ENCODE results near the gene ADRA2C. TPM values are rescaled to one million over a fixed set of nuclear protein-coding genes. Genes with fewer than 3 reads are reported as not detected.

The ADRA2C gene
- total RNA-seq, 2 experiments from 2014 or later, result not detected

DNA sequence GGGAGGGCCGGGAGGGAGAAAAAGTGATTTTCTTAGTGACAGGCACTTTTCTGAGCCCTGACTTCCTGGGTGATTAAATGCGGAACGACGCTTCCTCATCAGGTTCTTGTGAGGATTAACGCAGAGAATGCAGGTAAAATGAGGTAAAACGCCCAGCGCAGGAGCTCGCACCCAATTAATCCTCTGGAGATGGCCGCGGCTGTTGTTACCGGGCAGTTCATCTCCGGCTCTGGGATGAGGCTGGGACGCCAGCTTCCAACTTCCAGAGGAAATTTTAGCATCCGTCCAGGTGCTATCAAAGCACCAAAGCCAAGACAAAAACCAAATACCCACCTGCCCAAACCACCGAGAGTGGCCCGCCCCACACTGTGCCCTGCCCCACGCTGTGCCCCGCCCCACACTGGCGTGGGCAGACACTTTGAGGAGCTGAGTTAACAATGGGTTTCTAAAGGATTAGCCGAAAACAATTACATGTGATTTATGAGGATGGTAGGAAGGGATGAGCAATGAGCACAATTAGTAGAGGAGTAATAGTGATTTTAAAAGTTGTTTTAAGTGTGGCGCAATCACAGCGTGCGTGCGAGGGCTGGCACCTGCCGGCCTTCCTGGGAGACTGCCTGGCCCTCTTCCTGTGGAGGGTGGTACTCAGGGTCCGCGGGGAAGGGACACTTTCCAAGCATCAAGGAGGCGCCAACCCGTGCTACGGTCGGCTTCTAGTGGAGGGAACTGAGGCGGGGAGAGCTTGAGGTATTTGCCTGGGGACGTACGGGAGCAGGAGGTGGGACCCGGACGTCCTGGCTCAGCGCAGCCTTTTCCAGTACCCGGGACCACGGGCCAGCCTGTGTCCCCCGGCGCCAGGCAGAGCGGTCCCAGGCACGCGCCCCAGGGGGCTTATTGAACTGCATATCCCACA is 41.6 kb upstream of the ADRA2C start:
- ChIA-PET POLR2A (no interaction called here), CTCF (interaction anchor here (0.6 to 0.7 kb wide), 2 partner anchors 84 to 688 kb away, joined by 3 read pairs; no protein-coding TSS in a partner anchor)
- no peak overlapping the region for H3K27ac Mint-ChIP-seq
- no peak overlapping the region for H3K4me3 Mint-ChIP-seq
- ATAC-seq (no peak), DNase-seq (no peak)
- H3K4me1 Mint-ChIP-seq, result no peaks in the 10 kb centered on the region
- H3K36me3 Mint-ChIP-seq (ENCODE audit: low read depth), result no peaks in the 10 kb centered on the region
- no peaks in the 10 kb centered on the region for H3K9me3 Mint-ChIP-seq (ENCODE audit: low read depth)
- intact Hi-C loops (cut with DNase I, micrococcal nuclease), result no loop called here
- H3K27me3 Mint-ChIP-seq, result peaks cover 18% of the 10 kb centered on the region

DNA sequence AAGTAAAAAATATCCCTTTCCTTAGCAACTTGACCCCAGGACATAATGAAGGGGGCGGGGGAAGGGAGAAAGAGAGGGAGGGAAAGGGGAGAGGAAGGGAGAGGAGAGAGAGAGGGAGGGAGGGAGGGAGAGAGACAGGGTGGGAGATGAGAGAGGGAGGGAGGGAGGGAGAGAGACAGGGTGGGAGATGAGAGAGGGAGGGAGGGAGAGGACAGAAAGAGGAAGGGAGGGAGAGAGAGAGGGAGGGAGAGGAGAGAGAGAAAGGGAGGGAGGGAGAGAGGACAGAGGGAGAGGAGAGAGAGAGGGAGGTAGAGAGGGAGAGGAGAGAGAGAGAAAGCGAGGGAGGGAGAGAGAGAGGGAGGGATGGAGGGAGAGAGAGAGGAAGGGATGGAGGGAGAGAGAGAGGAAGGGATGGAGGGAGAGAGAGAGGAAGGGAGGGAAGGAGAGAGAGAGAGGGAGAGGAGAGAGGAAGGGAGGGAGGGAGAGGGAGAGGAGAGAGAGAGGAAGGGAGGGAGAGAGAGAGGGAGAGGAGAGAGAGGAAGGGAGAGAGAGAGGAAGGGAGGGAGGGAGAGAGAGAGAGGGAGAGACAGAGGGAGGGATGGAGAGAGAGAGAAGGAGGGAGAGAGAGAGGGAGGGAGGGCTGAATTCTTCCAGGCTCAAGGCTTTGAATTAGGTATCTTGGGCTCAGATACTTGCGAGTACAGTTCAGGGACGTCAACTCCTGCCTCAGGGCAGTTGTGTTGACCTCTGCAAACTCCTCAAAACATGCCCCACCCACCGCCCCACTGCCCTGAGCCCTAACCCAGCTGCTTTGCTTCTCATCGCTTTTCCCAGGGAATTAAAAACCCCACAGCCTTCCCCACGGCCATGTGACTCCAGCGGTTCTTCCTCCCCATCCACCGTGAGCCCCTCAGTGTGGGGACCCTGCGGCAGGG is 40.0 kb upstream of the ADRA2C start:
- Mint-ChIP-seq H3K4me1 (no peaks in the 10 kb centered on the region), H3K4me3 (no peak overlapping the region), H3K27ac (no peak overlapping the region), H3K9me3 (ENCODE audit: low read depth) (no peaks in the 10 kb centered on the region), H3K36me3 (ENCODE audit: low read depth) (no peaks in the 10 kb centered on the region), H3K27me3 (peaks cover 12% of the 10 kb centered on the region)
- ATAC-seq, result no peak
- POLR2A ChIA-PET, result no interaction called here
- CTCF ChIA-PET, result no interaction called here
- DNase-seq, result no peak
- intact Hi-C loops (cut with DNase I, micrococcal nuclease), result no loop called here

GRCh38 chr4:3727847-3728469 is 38.2 kb upstream of the ADRA2C start:
- Mint-ChIP-seq H3K27me3 (peaks cover 12% of the 10 kb centered on the region), H3K4me1 (no peaks in the 10 kb centered on the region), H3K4me3 (no peak overlapping the region), H3K9me3 (ENCODE audit: low read depth) (no peaks in the 10 kb centered on the region), H3K27ac (no peak overlapping the region), H3K36me3 (ENCODE audit: low read depth) (no peaks in the 10 kb centered on the region)
- CTCF ChIA-PET, result no interaction called here
- ATAC-seq, result no peak
- POLR2A ChIA-PET, result no interaction called here
- intact Hi-C loops (cut with DNase I, micrococcal nuclease), result no loop called here
- no peak for DNase-seq

GRCh38 chr4:3729188-3729881 is 36.9 kb upstream of the ADRA2C start:
- peaks cover 8% of the 10 kb centered on the region for H3K27me3 Mint-ChIP-seq
- CTCF ChIA-PET, result interaction anchor here (0.6 kb wide), 1 partner anchor 98 kb away, joined by 3 read pairs; no protein-coding TSS in a partner anchor
- no peaks in the 10 kb centered on the region for H3K9me3 Mint-ChIP-seq (ENCODE audit: low read depth)
- H3K4me3 Mint-ChIP-seq, result no peak overlapping the region
- no peaks in the 10 kb centered on the region for H3K36me3 Mint-ChIP-seq (ENCODE audit: low read depth)
- no peaks in the 10 kb centered on the region for H3K4me1 Mint-ChIP-seq
- ATAC-seq (no peak), DNase-seq (no peak)
- intact Hi-C loops (cut with DNase I, micrococcal nuclease), result no loop called here
- POLR2A ChIA-PET, result no interaction called here
- no peak overlapping the region for H3K27ac Mint-ChIP-seq

- intact Hi-C loops (cut with DNase I, micrococcal nuclease), result no loop called here
Measured at GRCh38 chr4:3729882-3730226, 36.3 kb upstream of the ADRA2C start.

DNA sequence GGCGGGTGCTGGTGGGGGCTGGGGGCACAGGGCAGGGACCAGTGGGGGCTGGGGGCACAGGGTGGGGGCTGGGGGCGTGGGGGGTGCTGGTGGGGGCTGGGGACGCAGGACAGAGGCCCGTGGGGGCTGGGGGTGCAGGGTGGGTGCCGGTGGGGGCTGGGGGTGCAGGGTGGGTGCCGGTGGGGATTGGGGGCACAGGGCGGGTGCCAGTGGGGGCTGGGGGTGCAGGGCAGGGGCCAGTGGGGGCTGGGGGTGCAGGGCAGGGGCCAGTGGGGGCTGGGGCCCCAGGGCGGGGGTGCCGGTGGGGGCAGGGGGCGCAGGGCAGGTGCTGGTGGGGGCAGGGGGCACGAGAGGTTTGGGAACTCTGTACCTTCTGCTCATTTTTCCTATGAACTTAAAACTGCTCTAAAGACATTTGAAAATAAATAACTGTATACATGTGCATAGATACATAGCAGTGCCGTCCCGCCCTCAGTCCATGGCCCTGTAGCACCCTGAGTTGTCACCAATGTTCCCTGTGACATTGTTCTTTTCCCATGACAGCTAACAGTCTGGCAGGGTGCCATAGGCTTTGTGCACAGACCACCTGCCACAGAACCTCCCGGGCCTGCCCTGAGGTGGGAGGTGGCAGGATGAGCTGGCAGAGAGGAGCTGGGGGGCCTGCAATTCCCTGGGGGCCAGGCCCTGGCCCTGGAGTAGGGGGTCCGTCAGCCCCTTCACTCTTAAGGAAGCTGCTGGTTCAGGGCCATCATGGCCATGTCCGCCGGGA is 35.6 kb upstream of the ADRA2C start:
- no peaks in the 10 kb centered on the region for H3K36me3 Mint-ChIP-seq (ENCODE audit: low read depth)
- ChIA-PET POLR2A (no interaction called here), CTCF (no interaction called here)
- H3K27me3 Mint-ChIP-seq, result peaks cover 3% of the 10 kb centered on the region
- intact Hi-C loops (cut with DNase I, micrococcal nuclease), result no loop called here
- no peak for ATAC-seq
- DNase-seq, result no peak
- no peak overlapping the region for H3K27ac Mint-ChIP-seq
- no peaks in the 10 kb centered on the region for H3K4me1 Mint-ChIP-seq
- no peak overlapping the region for H3K4me3 Mint-ChIP-seq
- no peaks in the 10 kb centered on the region for H3K9me3 Mint-ChIP-seq (ENCODE audit: low read depth)

More at GRCh38 chr4:3729882-3730226, 36.3 kb upstream of the ADRA2C start:
- Mint-ChIP-seq H3K4me3 (no peak overlapping the region), H3K27ac (no peak overlapping the region), H3K36me3 (ENCODE audit: low read depth) (no peaks in the 10 kb centered on the region), H3K9me3 (ENCODE audit: low read depth) (no peaks in the 10 kb centered on the region), H3K27me3 (peaks cover 3% of the 10 kb centered on the region), H3K4me1 (no peaks in the 10 kb centered on the region)
- ATAC-seq (no peak), DNase-seq (no peak)
- CTCF ChIA-PET, result no interaction called here
- POLR2A ChIA-PET, result no interaction called here

DNA sequence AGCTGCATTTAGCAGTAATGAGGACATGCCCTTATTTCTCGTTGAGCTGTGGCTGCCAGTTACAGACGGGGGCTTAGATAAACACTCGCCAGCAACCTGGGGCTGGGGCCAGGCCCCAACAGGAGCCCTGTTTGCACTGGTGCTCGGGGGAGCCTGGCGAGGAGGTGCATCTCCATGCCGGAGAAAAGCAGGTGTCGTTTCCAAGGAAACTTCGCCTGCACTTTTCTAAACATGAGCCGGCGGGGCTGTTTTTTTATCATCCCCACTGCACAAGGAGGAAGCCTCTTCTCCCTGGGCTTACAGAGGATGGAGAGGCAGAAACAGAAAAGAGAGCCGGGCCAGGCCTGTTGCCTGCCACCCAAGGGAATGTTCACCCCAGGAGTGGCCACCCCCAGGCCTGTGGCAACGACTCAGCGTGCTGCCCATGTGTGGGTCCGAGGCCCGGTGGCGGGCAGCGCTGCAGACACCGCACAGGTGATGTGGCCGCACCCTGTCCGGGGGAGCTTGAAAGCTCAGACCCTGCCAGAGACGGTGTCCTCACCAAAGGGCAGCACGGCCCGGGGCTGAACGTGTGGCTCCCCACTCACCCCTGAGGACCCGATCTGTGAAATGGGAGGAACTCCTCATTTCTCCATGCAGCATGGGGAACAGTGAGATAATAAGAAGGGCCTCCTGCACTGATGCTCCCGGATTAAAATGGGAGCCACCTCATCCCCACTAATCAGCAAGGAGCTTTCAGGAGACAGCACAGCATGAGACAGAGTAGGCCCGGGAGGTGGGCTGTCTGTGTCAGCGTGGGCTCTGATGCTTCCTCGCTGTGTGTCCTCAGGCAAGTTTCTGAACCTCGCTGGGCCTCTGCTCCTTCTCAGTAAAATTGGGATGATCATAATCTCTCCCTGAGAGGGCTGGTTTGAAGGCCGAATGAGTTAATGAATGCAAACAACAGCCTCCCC is 33.8 kb upstream of the ADRA2C start:
- Mint-ChIP-seq H3K36me3 (ENCODE audit: low read depth) (no peaks in the 10 kb centered on the region), H3K27ac (no peak overlapping the region), H3K4me1 (no peaks in the 10 kb centered on the region), H3K9me3 (ENCODE audit: low read depth) (no peaks in the 10 kb centered on the region), H3K4me3 (no peak overlapping the region), H3K27me3 (peaks cover 6% of the 10 kb centered on the region)
- ChIA-PET CTCF (interaction anchor here (0.6 kb wide), 1 partner anchor 21 kb away, joined by 3 read pairs; no protein-coding TSS in a partner anchor), POLR2A (no interaction called here)
- ATAC-seq, result no peak
- intact Hi-C loops (cut with DNase I, micrococcal nuclease), result no loop called here
- no peak for DNase-seq

DNA sequence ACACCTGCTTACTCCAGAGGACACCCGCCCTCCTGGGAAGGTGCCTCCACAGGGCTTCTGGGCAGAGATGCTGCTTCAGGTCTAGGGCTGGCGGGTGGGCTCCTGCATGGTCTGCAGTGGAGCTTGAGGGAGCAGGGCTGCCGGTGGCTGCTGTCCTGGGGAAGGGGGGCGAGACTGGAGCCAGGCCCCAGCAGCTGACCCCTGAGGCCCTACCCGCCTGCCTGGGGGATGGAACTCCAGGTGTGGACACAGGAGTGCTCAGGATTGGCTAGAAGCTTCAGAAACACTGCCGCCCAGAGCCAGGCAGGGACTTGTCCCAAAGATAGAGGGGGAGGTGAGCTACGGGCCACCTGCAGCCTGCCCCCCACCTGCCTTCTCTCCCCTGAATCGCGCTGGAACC is 33.0 kb upstream of the ADRA2C start:
- no peaks in the 10 kb centered on the region for H3K4me1 Mint-ChIP-seq
- DNase-seq, result no peak
- POLR2A ChIA-PET, result no interaction called here
- H3K36me3 Mint-ChIP-seq (ENCODE audit: low read depth), result no peaks in the 10 kb centered on the region
- H3K9me3 Mint-ChIP-seq (ENCODE audit: low read depth), result no peaks in the 10 kb centered on the region
- peaks cover 8% of the 10 kb centered on the region for H3K27me3 Mint-ChIP-seq
- ATAC-seq, result no peak
- intact Hi-C loops (cut with DNase I, micrococcal nuclease), result no loop called here
- H3K27ac Mint-ChIP-seq, result no peak overlapping the region
- CTCF ChIA-PET, result no interaction called here
- H3K4me3 Mint-ChIP-seq, result no peak overlapping the region

DNA sequence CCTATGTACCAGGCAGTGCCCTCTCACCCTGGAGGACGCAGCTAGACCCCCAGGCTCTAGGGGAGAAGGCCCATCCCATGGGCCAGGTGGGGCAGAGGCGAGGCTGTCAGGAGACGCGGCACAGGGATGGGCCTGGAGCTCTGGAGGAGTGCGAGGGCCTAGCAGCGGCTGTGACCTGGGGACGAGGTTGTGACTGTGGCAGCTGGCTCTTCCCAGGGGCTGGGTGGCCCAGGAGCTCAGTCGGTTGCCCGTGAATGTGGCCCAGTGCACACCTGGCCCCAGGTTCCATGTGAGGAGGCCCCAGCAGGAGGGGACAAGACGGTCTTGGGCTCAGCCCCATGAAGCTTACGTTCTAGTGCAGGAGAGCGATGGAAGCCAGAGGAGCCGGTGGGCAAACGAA is 31.0 kb upstream of the ADRA2C start:
- Mint-ChIP-seq H3K27ac (no peak overlapping the region), H3K36me3 (ENCODE audit: low read depth) (no peaks in the 10 kb centered on the region), H3K9me3 (ENCODE audit: low read depth) (no peaks in the 10 kb centered on the region), H3K27me3 (peaks cover 5% of the 10 kb centered on the region), H3K4me3 (no peak overlapping the region), H3K4me1 (no peaks in the 10 kb centered on the region)
- ChIA-PET CTCF (no interaction called here), POLR2A (no interaction called here)
- no peak for ATAC-seq
- no peak for DNase-seq
- intact Hi-C loops (cut with DNase I, micrococcal nuclease), result no loop called here

DNA sequence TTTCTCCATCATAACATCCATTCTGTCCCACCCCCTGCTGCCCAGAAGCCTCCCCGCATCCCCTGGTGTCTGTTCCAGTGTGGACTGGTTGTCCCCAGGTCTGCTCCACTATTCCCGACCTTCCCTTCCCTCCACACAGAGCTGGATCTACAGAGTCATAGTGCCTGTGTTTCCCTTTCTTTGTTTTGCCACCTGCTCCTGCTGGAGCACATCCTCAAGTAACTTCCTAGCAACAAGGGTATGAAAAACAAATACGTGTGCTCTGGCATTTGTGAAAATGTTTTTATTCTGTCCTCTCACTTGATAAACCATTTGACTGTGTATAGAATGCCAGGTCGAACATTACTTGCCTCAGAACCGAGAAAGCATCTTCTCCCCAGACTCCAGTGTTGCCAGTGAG is 29.9 kb upstream of the ADRA2C start:
- no peaks in the 10 kb centered on the region for H3K4me1 Mint-ChIP-seq
- DNase-seq (no peak), ATAC-seq (no peak)
- H3K27ac Mint-ChIP-seq, result no peak overlapping the region
- peaks cover 5% of the 10 kb centered on the region for H3K27me3 Mint-ChIP-seq
- H3K4me3 Mint-ChIP-seq, result no peak overlapping the region
- ChIA-PET POLR2A (no interaction called here), CTCF (no interaction called here)
- intact Hi-C loops (cut with DNase I, micrococcal nuclease), result no loop called here
- H3K36me3 Mint-ChIP-seq (ENCODE audit: low read depth), result no peaks in the 10 kb centered on the region
- H3K9me3 Mint-ChIP-seq (ENCODE audit: low read depth), result no peaks in the 10 kb centered on the region
